HepG2 (cell line): Measurements from ENCODE around the gene DNAJC1. TPM values are rescaled to one million over a fixed set of nuclear protein-coding genes. Genes with fewer than 3 reads are reported as not detected.

Experiments used
- ATAC-seq: fragments of 200-7000 bp; cut with Tn5 transposase; 3 replicates; pipeline ENCODE4 v1.9.1; 2020; ENCODE audit warnings: mild to moderate bottlenecking, moderate library complexity
- BruUV-seq: library from RNA; stranded (reverse); fragments of 400-500 nt; replicated peaks from 2 replicates; lab custom pipeline; 2021; lab: Mats Ljungman, UMichigan
- CTCF ChIA-PET: fragments of 300-600 bp; formaldehyde crosslinking; extraction: SDS; loops from one replicate; lab custom pipeline; 2021; ENCODE audit warnings: low total read pairs, inconsistent platforms, low intra/inter-chr PET ratio; lab: Yijun Ruan, JAX
- POLR2A ChIA-PET: fragments of 350-600 bp; sonication (Branson Sonifier 250); formaldehyde crosslinking; loops from one replicate; lab custom pipeline; 2020; ENCODE audit warnings: antibody characterized with exemption, inconsistent platforms; lab: Yijun Ruan, JAX
- DNase-seq: peaks from one replicate; pipeline ENCODE4 v3.0.0-alpha.2; 2015; ENCODE audit warnings: low spot score
- FAIRE-seq: peaks from 3 replicates; lab custom pipeline; 2011; peaks lifted over from hg19 to GRCh38; lab: Jason Lieb, UNC
- H2AFZ ChIP-seq: one replicate; pipeline ENCODE4 v1.6.1; 2011; ENCODE audit warnings: low read length, inconsistent platforms
- H3K27ac ChIP-seq: fragments of 300-600 bp; 3 replicates; pipeline ENCODE4 v1.8.0; 2011; ENCODE audit warnings: mixed run types, mild to moderate bottlenecking, mixed read lengths, low read length, inconsistent platforms; ENCODE audit not compliant: insufficient read depth; ENCODE audit errors: extremely low read length
- H3K27me3 ChIP-seq, 2 experiments: fragments of 200-600 bp in 1 of 2; 2 replicates in 1 of 2; 3 replicates in 1 of 2; pipeline versions ENCODE4 v1.6.0 to v1.8.0; 2011; ENCODE audit warnings: low read length in 2 of 2, mild to moderate bottlenecking in 2 of 2, moderate library complexity in 2 of 2, inconsistent platforms in 1 of 2; ENCODE audit not compliant: insufficient read depth in 2 of 2, control insufficient read depth in 1 of 2
- H3K36me3 ChIP-seq, 2 experiments: fragments of 200-600 bp in 1 of 2; replicated peaks in 1 of 2; 2 replicates in 1 of 2; 3 replicates in 1 of 2; pipeline versions ENCODE4 v1.5.1 to v1.8.0; 2011; ENCODE audit warnings: low read length in 2 of 2, inconsistent platforms in 1 of 2; ENCODE audit not compliant: insufficient read depth in 2 of 2, control insufficient read depth in 1 of 2
- H3K4me1 ChIP-seq: 2 replicates; pipeline ENCODE4 v1.5.1; 2012; ENCODE audit warnings: low read length, inconsistent platforms; ENCODE audit not compliant: insufficient read depth
- H3K4me2 ChIP-seq: 2 replicates; pipeline ENCODE4 v1.6.0; 2011; ENCODE audit warnings: low read depth, low read length, inconsistent platforms
- H3K4me3 ChIP-seq, 3 experiments: fragments of 200-600 bp in 1 of 3; sonication (generic), shearing (Covaris generic) in 1 of 3; replicated peaks in 1 of 3; 2 replicates each; pipeline ENCODE4 v1.5.1; 2011 to 2016; ENCODE audit warnings: low read length in 3 of 3, inconsistent platforms in 2 of 3, low read depth in 2 of 3, mild to moderate bottlenecking in 2 of 3, control low read depth in 1 of 3, mixed read lengths in 1 of 3; ENCODE audit not compliant: insufficient read depth in 1 of 3
- H3K79me2 ChIP-seq: one replicate; pipeline ENCODE4 v1.6.1; 2011; ENCODE audit warnings: low read length, inconsistent platforms; ENCODE audit not compliant: insufficient read depth
- H3K9ac ChIP-seq: 2 replicates; pipeline ENCODE4 v1.6.0; 2011; ENCODE audit warnings: mild to moderate bottlenecking, low read depth, low read length, inconsistent platforms; ENCODE audit not compliant: insufficient read depth
- H3K9me3 ChIP-seq: 2 replicates; pipeline ENCODE4 v1.5.1; 2012; ENCODE audit warnings: mild to moderate bottlenecking, low read length
- H4K20me1 ChIP-seq: 2 replicates; pipeline ENCODE4 v1.6.0; 2011; ENCODE audit warnings: inconsistent platforms, mild to moderate bottlenecking, low read length, moderate library complexity; ENCODE audit not compliant: insufficient read depth
- CEBPB ChIP-seq: IDR thresholded peaks from 2 replicates; pipeline ENCODE4 v1.6.1; 2011; ENCODE audit warnings: low read depth, low read length, improper control_type of control experiment, borderline replicate concordance
- HMGA1 ChIP-seq: sonication (generic); formaldehyde crosslinking; conservative IDR thresholded peaks from 2 replicates; pipeline ENCODE4 v1.4.0; 2020; ENCODE audit warnings: missing genetic modification reagents
- IRF2 ChIP-seq: IDR thresholded peaks from 2 replicates; pipeline ENCODE4 v1.6.1; 2018; ENCODE audit warnings: missing genetic modification reagents, missing compliant biosample characterization
- MLLT10 ChIP-seq: sonication (generic); formaldehyde crosslinking; IDR thresholded peaks from 2 replicates; pipeline ENCODE4 v1.4.0; 2020; ENCODE audit warnings: missing genetic modification reagents
- SMYD3 ChIP-seq: sonication (generic); formaldehyde crosslinking; IDR thresholded peaks from 2 replicates; pipeline ENCODE4 v1.8.1; 2023; ENCODE audit warnings: mild to moderate bottlenecking, missing genetic modification reagents
- YEATS2 ChIP-seq: sonication (generic); formaldehyde crosslinking; IDR thresholded peaks from 2 replicates; pipeline ENCODE4 v1.4.0; 2020; ENCODE audit warnings: missing genetic modification reagents, borderline replicate concordance
- ZNF883 ChIP-seq: sonication (generic); formaldehyde crosslinking; IDR thresholded peaks from 2 replicates; pipeline ENCODE4 v1.5.1; 2020; ENCODE audit warnings: mild to moderate bottlenecking, missing genetic modification reagents; ENCODE audit errors: not compliant biosample characterization
- WGBS: methylation state at CpG from one replicate; pipeline ENCODE4 v1.1.6; 2017; ENCODE audit warnings: low lambda C conversion rate; 5-methylcytosine and 5-hydroxymethylcytosine counted together
- in situ Hi-C: cut with HindIII; loops from 2 replicates; pipeline ENCODE4 v1.10.0; 2017; ENCODE audit warnings: low pct_unique_long_range_greater_than_20kb; ENCODE audit not compliant: extremely low pct_ligation_motif_present
- intact Hi-C: fragments of 100-400 bp; cut with micrococcal nuclease; formaldehyde crosslinking; loops from one replicate; pipeline ENCODE4 v1.10.0; 2022; ENCODE audit not compliant: unreplicated experiment
- polyA plus RNA-seq, 8 experiments: library from polyadenylated mRNA; depleted of rRNA in 3 of 8; stranded (reverse) in 7 of 8; unstranded in 1 of 8; fragments of >200 nt; fragmentation: Illumina TruSeq in 4 of 8; extraction: Trizol in 4 of 8; gene quantifications; 2 replicates each; pipeline versions ENCODE4 v1.2.1 to v1.2.3, GENCODE V29; 2011 to 2016; ENCODE audit warnings: low read depth in 4 of 8, missing spikeins in 1 of 8, mixed read lengths in 1 of 8; ENCODE audit not compliant: insufficient read depth in 1 of 8
- total RNA-seq, 5 experiments: library from RNA; depleted of rRNA; stranded (reverse); fragments of >200 nt; fragmentation: Illumina TruSeq; extraction: Trizol; gene quantifications; 2 replicates each; pipeline ENCODE4 v1.2.3, GENCODE V29; 2016; ENCODE audit warnings: low read depth in 1 of 5
- TF ChIP-seq, protein P1 (sequence below): sonication (generic); formaldehyde crosslinking; IDR thresholded peaks from 2 replicates; pipeline ENCODE4 v1.4.0; 2020; ENCODE audit warnings: missing genetic modification reagents, borderline replicate concordance

Gene DNAJC1
- total and polyA plus RNA-seq, 2 of the 13 experiments (the other 11 are each of a cell fraction or from before 2014, with no cell fraction given) = 9.9 to 16.6 TPM

- TF ChIP-seq, protein P1, sequence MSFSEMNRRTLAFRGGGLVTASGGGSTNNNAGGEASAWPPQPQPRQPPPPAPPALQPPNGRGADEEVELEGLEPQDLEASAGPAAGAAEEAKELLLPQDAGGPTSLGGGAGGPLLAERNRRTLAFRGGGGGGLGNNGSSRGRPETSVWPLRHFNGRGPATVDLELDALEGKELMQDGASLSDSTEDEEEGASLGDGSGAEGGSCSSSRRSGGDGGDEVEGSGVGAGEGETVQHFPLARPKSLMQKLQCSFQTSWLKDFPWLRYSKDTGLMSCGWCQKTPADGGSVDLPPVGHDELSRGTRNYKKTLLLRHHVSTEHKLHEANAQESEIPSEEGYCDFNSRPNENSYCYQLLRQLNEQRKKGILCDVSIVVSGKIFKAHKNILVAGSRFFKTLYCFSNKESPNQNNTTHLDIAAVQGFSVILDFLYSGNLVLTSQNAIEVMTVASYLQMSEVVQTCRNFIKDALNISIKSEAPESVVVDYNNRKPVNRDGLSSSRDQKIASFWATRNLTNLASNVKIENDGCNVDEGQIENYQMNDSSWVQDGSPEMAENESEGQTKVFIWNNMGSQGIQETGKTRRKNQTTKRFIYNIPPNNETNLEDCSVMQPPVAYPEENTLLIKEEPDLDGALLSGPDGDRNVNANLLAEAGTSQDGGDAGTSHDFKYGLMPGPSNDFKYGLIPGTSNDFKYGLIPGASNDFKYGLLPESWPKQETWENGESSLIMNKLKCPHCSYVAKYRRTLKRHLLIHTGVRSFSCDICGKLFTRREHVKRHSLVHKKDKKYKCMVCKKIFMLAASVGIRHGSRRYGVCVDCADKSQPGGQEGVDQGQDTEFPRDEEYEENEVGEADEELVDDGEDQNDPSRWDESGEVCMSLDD (CRISPR knock-in tag) = no peak
- TF ChIP-seq CEBPB (no peak), IRF2 (CRISPR knock-in tag) (no peak), ZNF883 (CRISPR knock-in tag) (no peak), MLLT10 (no peak)
Observed at GRCh38 chr10:21759232-21759631, 244.3 kb downstream of the DNAJC1 start (continued).

DNA sequence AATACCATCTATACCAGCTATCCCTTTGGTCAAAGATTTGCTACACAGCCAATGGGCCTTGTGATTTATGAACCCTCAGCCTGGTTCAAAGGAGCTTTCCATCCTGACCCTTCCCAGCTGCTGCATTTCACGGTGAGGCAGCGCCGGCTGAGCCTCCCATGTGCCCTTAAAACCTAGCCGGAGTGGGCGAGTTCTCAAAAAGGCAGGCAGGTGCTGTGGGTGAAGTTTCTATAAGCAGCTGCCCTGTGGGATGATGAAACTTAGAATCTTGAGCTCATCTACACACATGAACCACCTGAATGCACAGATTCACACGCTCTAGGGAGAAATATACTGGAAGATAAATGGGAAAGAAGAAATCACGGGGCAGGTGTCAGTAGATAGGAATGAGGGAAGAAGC lies 244.8 kb downstream of the DNAJC1 start:
- intact Hi-C loops (no loop called here), in situ Hi-C loops (no loop called here)
- no peak for ATAC-seq
- H3K4me1 ChIP-seq = peaks cover 15% of the 10 kb centered on the region
- no peaks in the 10 kb centered on the region for H4K20me1 ChIP-seq
- no peaks in the 10 kb centered on the region for H3K27me3 ChIP-seq
- no peaks in the 10 kb centered on the region for H3K36me3 ChIP-seq
- POLR2A ChIA-PET = no interaction called here
- no peak for TF ChIP-seq HMGA1 (CRISPR knock-in tag)
- TF ChIP-seq YEATS2 (CRISPR knock-in tag) = no peak
- no peak for TF ChIP-seq SMYD3 (CRISPR knock-in tag)
- TF ChIP-seq, all 625 proteins: peak for 0
- no TSS peak for BruUV-seq
- Histone ChIP-seq H3K79me2 (no peaks in the 10 kb centered on the region), H3K4me2 (no peak overlapping the region), H3K4me3 (no peak overlapping the region), H3K9me3 (no peaks in the 10 kb centered on the region), H3K9ac (no peak overlapping the region), H3K27ac (no peak overlapping the region), H2AFZ (no peak overlapping the region)
- CTCF ChIA-PET = no interaction called here
- FAIRE-seq = no peak
- no peak for DNase-seq
- WGBS = 97% methylated on average over 7 of the region's 7 CpGs
